WTC11 (cell line): Measurements from ENCODE around the gene RLN3.

ENCODE experiments used
- CTCF ChIP-seq: fragments of 200-600 bp; IDR thresholded peaks from 2 replicates; pipeline ENCODE4 v1.8.0; 2022; ENCODE audit warnings: antibody characterized with exemption
- ELF4 ChIP-seq: sonication (generic); formaldehyde crosslinking; IDR thresholded peaks from 2 replicates; pipeline ENCODE4 v1.8.1; 2022; ENCODE audit warnings: low read depth, mild to moderate bottlenecking, moderate library complexity, missing genetic modification reagents
- ETV6 ChIP-seq: sonication (generic); formaldehyde crosslinking; IDR thresholded peaks from 2 replicates; pipeline ENCODE4 v1.8.1; 2022; ENCODE audit warnings: mild to moderate bottlenecking, missing genetic modification reagents
- NR1H2 ChIP-seq: sonication (generic); formaldehyde crosslinking; IDR thresholded peaks from 2 replicates; pipeline ENCODE4 v1.9.0; 2021; ENCODE audit warnings: mild to moderate bottlenecking, moderate library complexity, missing genetic modification reagents
- NR3C1 ChIP-seq: sonication (generic); formaldehyde crosslinking; conservative IDR thresholded peaks from 2 replicates; pipeline ENCODE4 v1.8.1; 2023; ENCODE audit warnings: low read depth, mild to moderate bottlenecking, missing genetic modification reagents
- RELA ChIP-seq: sonication (generic); formaldehyde crosslinking; IDR thresholded peaks from 2 replicates; pipeline ENCODE4 v1.8.1; 2022; ENCODE audit warnings: missing genetic modification reagents, mild to moderate bottlenecking, borderline replicate concordance
- SP1 ChIP-seq: sonication (generic); formaldehyde crosslinking; conservative IDR thresholded peaks from 2 replicates; pipeline ENCODE4 v1.8.1; 2022; ENCODE audit warnings: missing genetic modification reagents
- STAT6 ChIP-seq: sonication (generic); formaldehyde crosslinking; conservative IDR thresholded peaks from 2 replicates; pipeline ENCODE4 v1.8.1; 2023; ENCODE audit warnings: mild to moderate bottlenecking, low read depth, missing genetic modification reagents, moderate library complexity
- ZNF232 ChIP-seq: sonication (generic); formaldehyde crosslinking; IDR thresholded peaks from 2 replicates; pipeline ENCODE4 v1.8.0; 2022; ENCODE audit warnings: mild to moderate bottlenecking, missing genetic modification reagents
- ZNF423 ChIP-seq: fragments of 250-450 bp; sonication (Bioruptor Pico); IDR thresholded peaks from 2 replicates; pipeline ENCODE4 v2.1.2; 2022; ENCODE audit warnings: mild to moderate bottlenecking, moderate library complexity
- TF ChIP-seq, protein P1 (sequence below): sonication (generic); formaldehyde crosslinking; IDR thresholded peaks from 2 replicates; pipeline ENCODE4 v1.8.0; 2022; ENCODE audit warnings: mild to moderate bottlenecking, missing genetic modification reagents
- TF ChIP-seq, protein P2 (sequence below): sonication (generic); formaldehyde crosslinking; IDR thresholded peaks from 2 replicates; pipeline ENCODE4 v1.8.1; 2023; ENCODE audit warnings: mild to moderate bottlenecking, missing genetic modification reagents, moderate library complexity
- TF ChIP-seq, protein P3 (sequence below): sonication (generic); formaldehyde crosslinking; IDR thresholded peaks from 2 replicates; pipeline ENCODE4 v1.8.0; 2022; ENCODE audit warnings: mild to moderate bottlenecking, missing genetic modification reagents

- TF ChIP-seq CTCF (no peak), SP1 (CRISPR knock-in tag) (no peak), RELA (no peak), STAT6 (CRISPR knock-in tag) (no peak), NR1H2 (no peak), ZNF423 (CRISPR knock-in tag) (no peak), ZNF232 (no peak), NR3C1 (CRISPR knock-in tag) (no peak), ETV6 (CRISPR knock-in tag) (no peak), ELF4 (no peak)
- TF ChIP-seq, protein P1, sequence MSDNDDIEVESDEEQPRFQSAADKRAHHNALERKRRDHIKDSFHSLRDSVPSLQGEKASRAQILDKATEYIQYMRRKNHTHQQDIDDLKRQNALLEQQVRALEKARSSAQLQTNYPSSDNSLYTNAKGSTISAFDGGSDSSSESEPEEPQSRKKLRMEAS, result no peak
- TF ChIP-seq, protein P2, sequence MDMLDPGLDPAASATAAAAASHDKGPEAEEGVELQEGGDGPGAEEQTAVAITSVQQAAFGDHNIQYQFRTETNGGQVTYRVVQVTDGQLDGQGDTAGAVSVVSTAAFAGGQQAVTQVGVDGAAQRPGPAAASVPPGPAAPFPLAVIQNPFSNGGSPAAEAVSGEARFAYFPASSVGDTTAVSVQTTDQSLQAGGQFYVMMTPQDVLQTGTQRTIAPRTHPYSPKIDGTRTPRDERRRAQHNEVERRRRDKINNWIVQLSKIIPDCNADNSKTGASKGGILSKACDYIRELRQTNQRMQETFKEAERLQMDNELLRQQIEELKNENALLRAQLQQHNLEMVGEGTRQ, result no peak
- TF ChIP-seq, protein P3, sequence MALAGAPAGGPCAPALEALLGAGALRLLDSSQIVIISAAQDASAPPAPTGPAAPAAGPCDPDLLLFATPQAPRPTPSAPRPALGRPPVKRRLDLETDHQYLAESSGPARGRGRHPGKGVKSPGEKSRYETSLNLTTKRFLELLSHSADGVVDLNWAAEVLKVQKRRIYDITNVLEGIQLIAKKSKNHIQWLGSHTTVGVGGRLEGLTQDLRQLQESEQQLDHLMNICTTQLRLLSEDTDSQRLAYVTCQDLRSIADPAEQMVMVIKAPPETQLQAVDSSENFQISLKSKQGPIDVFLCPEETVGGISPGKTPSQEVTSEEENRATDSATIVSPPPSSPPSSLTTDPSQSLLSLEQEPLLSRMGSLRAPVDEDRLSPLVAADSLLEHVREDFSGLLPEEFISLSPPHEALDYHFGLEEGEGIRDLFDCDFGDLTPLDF (CRISPR knock-in tag), result no peak
Measured at GRCh38 chr19:14015524-14016035, 12.4 kb upstream of the RLN3 start.
